Parathyroid adenoma (tissue), 2 donors: ENCODE results near the gene DPM3.

Experiments used
- H2AFZ ChIP-seq: fragments of 300-600 bp; sonication (generic); one replicate; pipeline ENCODE4 v1.7.0; 2017; ENCODE audit warnings: antibody characterized with exemption, mild to moderate bottlenecking
- H3K27ac ChIP-seq: fragments of 300-600 bp; sonication (generic); one replicate; pipeline ENCODE4 v1.7.0; 2017
- H3K27me3 ChIP-seq: fragments of 300-600 bp; sonication (generic); one replicate; pipeline ENCODE4 v1.7.0; 2017; ENCODE audit warnings: low read length; ENCODE audit not compliant: control insufficient read depth, insufficient read depth
- H3K36me3 ChIP-seq: fragments of 300-600 bp; sonication (generic); one replicate; pipeline ENCODE4 v1.7.0; 2017; ENCODE audit warnings: low read length; ENCODE audit not compliant: control insufficient read depth, insufficient read depth
- H3K4me1 ChIP-seq: fragments of 300-600 bp; sonication (generic); one replicate; pipeline ENCODE4 v1.7.0; 2017; ENCODE audit warnings: control low read depth
- H3K4me2 ChIP-seq: fragments of 300-600 bp; sonication (generic); one replicate; pipeline ENCODE4 v1.7.0; 2017; ENCODE audit warnings: low read length
- H3K4me3 ChIP-seq: fragments of 300-600 bp; sonication (generic); one replicate; pipeline ENCODE4 v1.7.0; 2017; ENCODE audit warnings: low read depth, low read length
- H3K79me2 ChIP-seq: fragments of 300-600 bp; sonication (generic); one replicate; pipeline ENCODE4 v1.7.0; 2017; ENCODE audit warnings: control low read depth
- H3K9ac ChIP-seq: fragments of 300-600 bp; sonication (generic); one replicate; pipeline ENCODE4 v1.7.0; 2017; ENCODE audit warnings: mild to moderate bottlenecking
- H3K9me3 ChIP-seq: fragments of 300-600 bp; sonication (generic); one replicate; pipeline ENCODE4 v1.7.0; 2017; ENCODE audit warnings: low read length; ENCODE audit not compliant: control insufficient read depth
- CTCF ChIP-seq: fragments of 300-600 bp; sonication (generic); IDR thresholded peaks from one replicate; pipeline ENCODE4 v1.7.0; 2017; ENCODE audit warnings: antibody characterized with exemption, mild to moderate bottlenecking
- donor health status: primary hyperparathyroidism.

The DPM3 gene

GRCh38 chr1:155186067-155186793, 45.9 kb upstream of the DPM3 start:
- no peaks in the 10 kb centered on the region for H3K4me1 ChIP-seq
- no peak overlapping the region for H3K4me2 ChIP-seq
- H3K79me2 ChIP-seq = no peaks in the 10 kb centered on the region
- H3K27me3 ChIP-seq = no peaks in the 10 kb centered on the region
- H3K36me3 ChIP-seq = no peaks in the 10 kb centered on the region
- H3K4me3 ChIP-seq = no peak overlapping the region
- H3K9me3 ChIP-seq = no peaks in the 10 kb centered on the region
- no peak for TF ChIP-seq CTCF
- H3K27ac ChIP-seq = no peak overlapping the region
- no peak overlapping the region for H2AFZ ChIP-seq
- no peak overlapping the region for H3K9ac ChIP-seq

- Histone ChIP-seq H3K4me3 (no peak overlapping the region), H3K79me2 (no peaks in the 10 kb centered on the region), H3K27me3 (no peaks in the 10 kb centered on the region), H3K4me1 (no peaks in the 10 kb centered on the region), H3K36me3 (no peaks in the 10 kb centered on the region), H3K9me3 (no peaks in the 10 kb centered on the region), H3K9ac (no peak overlapping the region), H2AFZ (no peak overlapping the region), H3K4me2 (no peak overlapping the region), H3K27ac (no peak overlapping the region)
- TF ChIP-seq CTCF = no peak
Measured at GRCh38 chr1:155185783-155186066, 45.4 kb upstream of the DPM3 start.

GRCh38 chr1:155184835-155185782, 44.8 kb upstream of the DPM3 start:
- H3K9ac ChIP-seq = no peak overlapping the region
- no peaks in the 10 kb centered on the region for H3K36me3 ChIP-seq
- H2AFZ ChIP-seq = no peak overlapping the region
- H3K27me3 ChIP-seq = no peaks in the 10 kb centered on the region
- no peak overlapping the region for H3K4me2 ChIP-seq
- no peak overlapping the region for H3K27ac ChIP-seq
- H3K9me3 ChIP-seq = no peaks in the 10 kb centered on the region
- H3K4me3 ChIP-seq = no peak overlapping the region
- TF ChIP-seq CTCF = no peak
- no peaks in the 10 kb centered on the region for H3K4me1 ChIP-seq
- H3K79me2 ChIP-seq = no peaks in the 10 kb centered on the region

GRCh38 chr1:155184351-155184811, 44.0 kb upstream of the DPM3 start:
- H3K9ac ChIP-seq = no peak overlapping the region
- TF ChIP-seq CTCF = no peak
- no peak overlapping the region for H2AFZ ChIP-seq
- no peaks in the 10 kb centered on the region for H3K79me2 ChIP-seq
- H3K27ac ChIP-seq = no peak overlapping the region
- H3K27me3 ChIP-seq = no peaks in the 10 kb centered on the region
- H3K9me3 ChIP-seq = no peaks in the 10 kb centered on the region
- no peaks in the 10 kb centered on the region for H3K4me1 ChIP-seq
- H3K4me2 ChIP-seq = no peak overlapping the region
- no peak overlapping the region for H3K4me3 ChIP-seq
- H3K36me3 ChIP-seq = no peaks in the 10 kb centered on the region
